Osteoblast (primary cell): ENCODE measurements around the gene FAM209B. TPM values are rescaled to one million over a fixed set of nuclear protein-coding genes. Genes with fewer than 3 reads are reported as not detected.

Experiments used
- DNase-seq: peaks from one replicate; pipeline ENCODE4 v3.0.0; 2011; ENCODE audit warnings: low spot score, mixed read lengths; ENCODE audit not compliant: insufficient read length; ENCODE audit errors: missing footprints
- H2AFZ ChIP-seq: 2 replicates; pipeline ENCODE4 v1.6.0; 2011; ENCODE audit warnings: mild to moderate bottlenecking, low read length
- H3K27ac ChIP-seq: 2 replicates; pipeline ENCODE4 v1.5.1; 2011; ENCODE audit warnings: mild to moderate bottlenecking, low read depth, low read length, moderate library complexity
- H3K27me3 ChIP-seq: 2 replicates; pipeline ENCODE4 v1.6.0; 2012; ENCODE audit warnings: mild to moderate bottlenecking, control low read depth, inconsistent platforms, low read length, moderate library complexity; ENCODE audit not compliant: insufficient read depth
- H3K36me3 ChIP-seq: 2 replicates; pipeline ENCODE4 v1.5.1; 2011; ENCODE audit warnings: mild to moderate bottlenecking, low read length, control low read depth, moderate library complexity; ENCODE audit not compliant: insufficient read depth
- H3K4me1 ChIP-seq: 2 replicates; pipeline ENCODE4 v1.5.1; 2011; ENCODE audit warnings: mild to moderate bottlenecking, low read length, control low read depth, moderate library complexity; ENCODE audit not compliant: insufficient read depth
- H3K4me2 ChIP-seq: 2 replicates; pipeline ENCODE4 v1.6.0; 2011; ENCODE audit warnings: mild to moderate bottlenecking, low read length; ENCODE audit not compliant: insufficient read depth
- H3K4me3 ChIP-seq: fragments of 200-600 bp; sonication (generic); 3 replicates; pipeline ENCODE4 v1.5.1; 2012; ENCODE audit warnings: mild to moderate bottlenecking, low read length, inconsistent platforms; ENCODE audit not compliant: insufficient read depth
- H3K79me2 ChIP-seq: 2 replicates; pipeline ENCODE4 v1.6.0; 2012; ENCODE audit warnings: mild to moderate bottlenecking, low read length, control low read depth, inconsistent platforms; ENCODE audit not compliant: insufficient read depth
- H3K9me3 ChIP-seq: 2 replicates; pipeline ENCODE4 v1.5.1; 2011; ENCODE audit warnings: low read depth, low read length, control low read depth
- H4K20me1 ChIP-seq: 2 replicates; pipeline ENCODE4 v1.6.0; 2012; ENCODE audit warnings: mild to moderate bottlenecking, low read length, control low read depth; ENCODE audit not compliant: insufficient read depth
- total RNA-seq: library from RNA; depleted of rRNA; stranded (reverse); fragments of >200 nt; gene quantifications from 2 replicates; pipeline ENCODE4 v1.2.3, GENCODE V29; 2012
- TF ChIP-seq, protein P1 (sequence below): IDR thresholded peaks from 2 replicates; pipeline ENCODE4 v1.5.1; 2011; ENCODE audit warnings: mild to moderate bottlenecking, low read depth, low read length, moderate library complexity; ENCODE audit errors: extremely low read depth

The FAM209B gene
- total RNA-seq, 1 donor = 0.36 TPM

DNA sequence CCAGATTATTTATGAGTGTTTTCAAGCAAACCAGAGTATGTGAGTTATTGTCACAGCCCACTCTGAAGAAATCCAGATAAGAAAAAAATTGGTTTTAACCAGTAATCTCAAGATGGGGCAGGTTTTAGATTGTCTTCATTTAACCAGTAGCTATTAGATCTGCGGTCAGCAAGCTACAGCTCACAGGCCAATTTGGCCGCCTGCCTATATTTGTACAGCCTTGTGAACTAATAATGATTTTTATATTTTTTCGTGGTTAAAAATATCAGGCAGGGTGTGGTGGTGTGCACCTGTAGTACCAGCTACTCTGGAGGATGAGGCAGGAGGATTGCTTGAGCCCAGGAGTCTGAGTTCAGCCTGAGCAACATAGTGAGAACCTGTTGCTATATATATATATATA lies 5.0 kb downstream of the FAM209B start:
- Histone ChIP-seq H3K4me3 (no peak overlapping the region), H3K27me3 (no peaks in the 10 kb centered on the region), H3K4me1 (no peaks in the 10 kb centered on the region), H3K36me3 (no peaks in the 10 kb centered on the region), H2AFZ (no peak overlapping the region), H3K27ac (no peak overlapping the region), H3K4me2 (no peak overlapping the region), H3K9me3 (no peaks in the 10 kb centered on the region), H4K20me1 (no peaks in the 10 kb centered on the region), H3K79me2 (no peaks in the 10 kb centered on the region)
- DNase-seq = no peak
- TF ChIP-seq, protein P1, sequence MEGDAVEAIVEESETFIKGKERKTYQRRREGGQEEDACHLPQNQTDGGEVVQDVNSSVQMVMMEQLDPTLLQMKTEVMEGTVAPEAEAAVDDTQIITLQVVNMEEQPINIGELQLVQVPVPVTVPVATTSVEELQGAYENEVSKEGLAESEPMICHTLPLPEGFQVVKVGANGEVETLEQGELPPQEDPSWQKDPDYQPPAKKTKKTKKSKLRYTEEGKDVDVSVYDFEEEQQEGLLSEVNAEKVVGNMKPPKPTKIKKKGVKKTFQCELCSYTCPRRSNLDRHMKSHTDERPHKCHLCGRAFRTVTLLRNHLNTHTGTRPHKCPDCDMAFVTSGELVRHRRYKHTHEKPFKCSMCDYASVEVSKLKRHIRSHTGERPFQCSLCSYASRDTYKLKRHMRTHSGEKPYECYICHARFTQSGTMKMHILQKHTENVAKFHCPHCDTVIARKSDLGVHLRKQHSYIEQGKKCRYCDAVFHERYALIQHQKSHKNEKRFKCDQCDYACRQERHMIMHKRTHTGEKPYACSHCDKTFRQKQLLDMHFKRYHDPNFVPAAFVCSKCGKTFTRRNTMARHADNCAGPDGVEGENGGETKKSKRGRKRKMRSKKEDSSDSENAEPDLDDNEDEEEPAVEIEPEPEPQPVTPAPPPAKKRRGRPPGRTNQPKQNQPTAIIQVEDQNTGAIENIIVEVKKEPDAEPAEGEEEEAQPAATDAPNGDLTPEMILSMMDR = no peak

DNA sequence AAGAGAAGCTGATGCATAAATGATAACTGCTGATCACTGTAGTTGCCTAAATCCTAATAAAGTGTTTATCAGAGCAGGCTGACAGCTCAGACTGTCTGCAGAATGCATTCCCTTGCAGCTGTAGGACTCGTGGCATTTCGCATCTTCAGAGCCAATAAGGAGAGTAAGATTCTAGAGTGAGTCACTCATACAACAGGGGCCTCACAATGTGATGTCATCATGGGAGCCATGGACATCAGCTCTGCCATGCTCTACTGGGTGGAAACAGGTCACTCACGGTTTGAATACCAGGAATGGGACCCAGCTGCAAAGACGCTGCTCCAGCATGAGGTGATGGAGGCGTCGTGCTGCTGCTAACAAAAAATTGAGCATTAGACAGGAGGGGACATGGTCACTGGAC lies 7.4 kb downstream of the FAM209B start:
- Histone ChIP-seq H3K79me2 (no peaks in the 10 kb centered on the region), H3K27me3 (no peaks in the 10 kb centered on the region), H2AFZ (no peak overlapping the region), H3K27ac (no peak overlapping the region), H3K9me3 (no peaks in the 10 kb centered on the region), H4K20me1 (no peaks in the 10 kb centered on the region), H3K4me1 (no peaks in the 10 kb centered on the region), H3K36me3 (no peaks in the 10 kb centered on the region), H3K4me2 (no peak overlapping the region), H3K4me3 (no peak overlapping the region)
- TF ChIP-seq, protein P1 = no peak
- DNase-seq = no peak

DNA sequence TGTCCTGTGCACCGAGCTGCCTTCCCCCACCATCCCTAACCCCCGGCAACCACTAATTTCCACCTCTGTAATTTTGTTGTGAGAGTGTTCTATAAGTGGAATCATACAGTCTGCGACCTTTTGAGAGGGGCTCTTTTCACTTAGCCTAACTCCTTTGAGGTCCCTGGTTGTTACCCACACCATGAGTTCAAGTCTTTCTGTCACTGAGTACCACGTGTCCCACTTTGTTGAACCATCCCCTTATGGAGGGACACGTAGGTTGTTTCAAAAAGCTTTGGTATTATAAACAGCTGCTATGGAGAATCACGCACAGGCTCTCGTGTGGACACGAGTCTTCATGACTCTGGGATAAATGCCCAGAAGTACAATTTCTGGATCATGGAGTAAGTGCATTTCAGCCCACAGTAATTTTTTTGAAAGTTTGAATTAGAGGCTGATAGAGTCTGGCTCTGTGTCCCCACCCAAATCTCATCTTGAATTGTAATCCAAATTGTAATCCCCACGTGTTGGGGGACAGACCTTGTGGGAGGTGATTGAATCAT lies 9.5 kb downstream of the FAM209B start:
- H3K27me3 ChIP-seq = no peaks in the 10 kb centered on the region
- TF ChIP-seq, protein P1 = no peak
- no peaks in the 10 kb centered on the region for H3K36me3 ChIP-seq
- no peak overlapping the region for H2AFZ ChIP-seq
- H3K4me3 ChIP-seq = no peak overlapping the region
- H3K9me3 ChIP-seq = no peaks in the 10 kb centered on the region
- no peaks in the 10 kb centered on the region for H3K4me1 ChIP-seq
- no peak for DNase-seq
- no peaks in the 10 kb centered on the region for H3K79me2 ChIP-seq
- no peak overlapping the region for H3K4me2 ChIP-seq
- H3K27ac ChIP-seq = no peak overlapping the region
- no peaks in the 10 kb centered on the region for H4K20me1 ChIP-seq

DNA sequence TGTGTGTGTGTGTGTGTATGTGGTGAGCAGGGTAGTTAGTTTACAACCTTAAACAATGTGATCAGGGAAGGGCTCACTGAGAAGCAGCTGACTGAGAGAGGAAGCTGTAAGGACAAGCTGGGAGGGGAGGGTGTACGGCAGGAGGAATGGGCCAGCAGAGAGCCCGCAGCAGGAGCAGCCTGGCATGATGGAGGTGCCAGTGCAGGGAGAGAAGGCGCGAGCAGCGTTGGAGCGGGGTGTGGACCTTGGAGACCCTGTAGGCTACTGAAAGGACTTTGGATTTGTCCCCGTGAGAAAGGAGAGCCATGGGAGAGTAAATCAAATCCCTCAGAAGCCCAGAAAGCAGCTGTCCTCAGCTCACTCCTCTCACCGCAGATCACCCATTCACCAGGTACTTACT lies 18.5 kb downstream of the FAM209B start:
- H3K4me2 ChIP-seq = no peak overlapping the region
- H3K36me3 ChIP-seq = no peaks in the 10 kb centered on the region
- no peaks in the 10 kb centered on the region for H3K79me2 ChIP-seq
- no peak overlapping the region for H3K27ac ChIP-seq
- TF ChIP-seq, protein P1 = no peak
- no peaks in the 10 kb centered on the region for H3K4me1 ChIP-seq
- H3K27me3 ChIP-seq = no peaks in the 10 kb centered on the region
- no peaks in the 10 kb centered on the region for H4K20me1 ChIP-seq
- DNase-seq = no peak
- no peak overlapping the region for H3K4me3 ChIP-seq
- H3K9me3 ChIP-seq = no peaks in the 10 kb centered on the region
- H2AFZ ChIP-seq = no peak overlapping the region
